SJCRH30 (cell line): Measurements from ENCODE around the gene CBL. TPM values are rescaled to one million over a fixed set of nuclear protein-coding genes. Genes with fewer than 3 reads are reported as not detected.
"Not testable (repeated sequence)": the region's sequence is repeated elsewhere in the genome, so short reads cannot be mapped to it uniquely, and the experiment has no call there.

ENCODE experiments used
- DNase-seq, 2 experiments: peaks; one replicate each; pipeline ENCODE4 v3.0.0-alpha.2; 2015 to 2020
- H3K27ac ChIP-seq: fragments of 250-450 bp; sonication (Bioruptor Pico); 2 replicates; pipeline ENCODE4 v1.5.1; 2020; ENCODE audit warnings: mild to moderate bottlenecking, moderate library complexity
- H3K27me3 ChIP-seq: fragments of 250-450 bp; sonication (Bioruptor Pico); 2 replicates; pipeline ENCODE4 v1.5.1; 2020; ENCODE audit warnings: mild to moderate bottlenecking, moderate library complexity
- H3K36me3 ChIP-seq: fragments of 250-450 bp; sonication (Bioruptor Pico); 2 replicates; pipeline ENCODE4 v1.5.1; 2020; ENCODE audit warnings: mild to moderate bottlenecking, moderate library complexity
- H3K4me1 ChIP-seq: fragments of 250-450 bp; sonication (Bioruptor Pico); 2 replicates; pipeline ENCODE4 v1.5.1; 2020; ENCODE audit warnings: mild to moderate bottlenecking, moderate library complexity
- H3K4me3 ChIP-seq: fragments of 250-450 bp; sonication (Bioruptor Pico); 2 replicates; pipeline ENCODE4 v1.5.1; 2020; ENCODE audit warnings: mild to moderate bottlenecking, moderate library complexity
- H3K9me3 ChIP-seq: fragments of 250-450 bp; sonication (Bioruptor Pico); replicated peaks from 2 replicates; pipeline ENCODE4 v1.5.1; 2020; ENCODE audit warnings: mild to moderate bottlenecking, moderate library complexity
- total RNA-seq: library from RNA; depleted of rRNA; stranded (reverse); fragments of >200 nt; shearing (Covaris generic); gene quantifications from 2 replicates; pipeline ENCODE4 v1.2.3, GENCODE V29; 2014

Gene CBL
- total RNA-seq, 1 experiment from 2014 or later, result 12.9 TPM

DNA sequence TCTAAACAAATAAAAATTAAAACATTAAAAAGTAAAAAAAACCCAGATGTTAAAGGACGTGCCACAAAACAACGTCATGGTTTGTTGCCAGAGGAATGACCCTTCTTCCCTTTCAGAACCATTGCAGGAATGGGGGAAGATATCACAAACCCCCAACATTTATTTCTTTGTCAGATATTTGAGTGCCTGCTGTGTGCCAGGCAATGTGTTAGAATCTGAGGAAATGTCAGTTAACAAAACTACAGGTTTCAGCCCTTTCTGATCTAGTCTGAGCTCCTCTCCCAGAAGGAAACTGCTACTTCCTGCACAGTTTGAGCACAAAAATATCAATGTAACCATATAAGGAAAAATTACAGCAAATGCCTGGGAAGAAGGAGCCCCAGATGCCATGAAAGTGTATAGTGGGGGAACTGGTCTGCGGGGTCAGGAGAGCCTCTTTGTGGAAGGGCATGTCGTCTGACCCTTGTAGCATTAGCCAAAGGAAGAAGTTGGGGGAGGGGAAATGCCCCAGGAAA lies 27.9 kb upstream of the CBL start:
- Histone ChIP-seq H3K4me1 (no peaks in the 10 kb centered on the region), H3K9me3 (no peaks in the 10 kb centered on the region), H3K27me3 (no peaks in the 10 kb centered on the region), H3K36me3 (no peaks in the 10 kb centered on the region), H3K4me3 (no peak overlapping the region), H3K27ac (no peak overlapping the region)
- DNase-seq, result no peak

DNA sequence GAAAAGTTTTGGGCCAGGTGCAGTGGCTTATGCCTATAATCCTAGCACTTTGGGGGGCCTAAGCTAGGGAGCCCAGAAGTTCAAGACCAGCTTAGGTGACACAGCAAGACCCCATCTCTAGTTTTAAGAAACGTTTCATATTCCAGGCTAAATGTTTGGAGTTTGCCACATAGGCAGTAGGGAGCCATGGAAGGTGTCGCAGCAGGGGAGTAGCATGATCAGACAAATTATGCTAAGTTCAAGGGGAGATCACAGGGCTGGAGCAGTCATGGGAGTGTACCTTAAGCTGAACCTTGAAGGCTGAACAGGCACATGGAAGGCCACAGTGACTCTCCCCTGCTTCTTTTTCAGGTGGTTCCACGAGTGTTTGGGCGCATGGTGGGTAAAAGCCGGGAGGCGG lies 26.8 kb upstream of the CBL start:
- no peaks in the 10 kb centered on the region for H3K27me3 ChIP-seq
- no peak overlapping the region for H3K27ac ChIP-seq
- H3K36me3 ChIP-seq, result no peaks in the 10 kb centered on the region
- H3K4me3 ChIP-seq, result no peak overlapping the region
- no peak for DNase-seq
- no peaks in the 10 kb centered on the region for H3K4me1 ChIP-seq
- no peaks in the 10 kb centered on the region for H3K9me3 ChIP-seq

DNA sequence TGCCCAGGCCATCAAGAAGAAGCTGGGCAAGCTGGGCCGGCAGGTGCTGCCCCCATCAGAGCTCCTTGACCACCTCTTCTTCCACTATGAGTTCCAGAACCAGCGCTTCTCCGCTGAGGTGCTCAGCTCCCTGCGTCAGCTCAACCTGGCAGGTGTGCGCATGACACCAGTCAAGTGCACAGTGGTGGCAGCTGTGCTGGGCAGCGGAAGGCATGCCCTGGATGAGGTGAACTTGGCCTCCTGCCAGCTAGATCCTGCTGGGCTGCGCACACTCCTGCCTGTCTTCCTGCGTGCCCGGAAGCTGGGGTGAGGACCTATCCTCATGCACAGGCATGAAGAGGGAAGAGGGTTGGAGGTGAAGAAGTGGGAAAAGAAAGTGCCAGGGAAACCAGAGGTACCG lies 26.2 kb upstream of the CBL start:
- no peak for DNase-seq
- no peak overlapping the region for H3K4me3 ChIP-seq
- H3K4me1 ChIP-seq, result no peaks in the 10 kb centered on the region
- H3K36me3 ChIP-seq, result no peaks in the 10 kb centered on the region
- H3K9me3 ChIP-seq, result no peaks in the 10 kb centered on the region
- no peak overlapping the region for H3K27ac ChIP-seq
- H3K27me3 ChIP-seq, result no peaks in the 10 kb centered on the region

DNA sequence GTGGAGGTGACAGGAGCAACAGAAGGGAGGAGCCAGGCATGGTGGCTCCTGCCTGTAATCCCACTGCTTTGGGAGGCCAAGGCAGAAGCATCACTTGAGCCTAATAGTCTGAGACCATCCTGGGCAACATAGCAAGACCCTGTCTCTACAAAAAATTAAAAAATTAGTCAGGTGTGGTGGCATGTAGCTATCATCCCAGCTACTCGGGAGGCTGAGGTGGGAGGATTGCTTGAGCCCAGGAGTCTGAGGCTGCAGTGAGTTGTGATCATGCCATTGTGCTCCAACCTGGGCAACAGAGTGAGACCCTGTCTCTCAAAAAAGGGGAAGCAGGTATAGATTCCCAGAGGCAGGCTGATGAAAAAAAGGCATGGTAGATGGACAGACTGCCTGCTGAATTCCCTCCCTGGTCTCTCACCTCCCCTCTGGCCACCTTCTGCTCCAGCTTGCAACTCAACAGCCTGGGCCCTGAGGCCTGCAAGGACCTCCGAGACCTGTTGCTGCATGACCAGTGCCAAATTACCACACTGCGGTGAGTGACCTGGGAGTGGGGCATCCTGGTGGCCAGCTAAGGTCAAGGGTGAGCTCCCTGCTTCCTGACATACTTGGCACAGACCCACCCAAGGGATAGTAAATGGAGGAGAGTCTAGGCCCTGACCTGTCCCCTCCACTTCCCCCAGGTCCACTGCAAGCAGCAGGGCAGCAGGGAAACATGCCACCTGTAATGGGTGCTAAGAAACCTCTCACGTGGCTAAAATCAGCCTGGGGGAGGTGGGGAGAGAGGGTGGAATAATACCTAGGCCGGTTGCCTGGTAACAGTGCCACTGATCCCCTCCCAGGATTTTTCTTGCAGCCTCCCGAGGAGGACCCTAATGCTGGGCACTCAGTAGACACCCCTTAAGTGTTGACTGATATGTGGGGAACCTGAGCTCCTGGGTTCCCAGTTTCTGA lies 25.1 kb upstream of the CBL start:
- DNase-seq, result no peak
- Histone ChIP-seq H3K4me3 (no peak overlapping the region), H3K27me3 (no peaks in the 10 kb centered on the region), H3K9me3 (no peaks in the 10 kb centered on the region), H3K36me3 (no peaks in the 10 kb centered on the region), H3K4me1 (no peaks in the 10 kb centered on the region), H3K27ac (no peak overlapping the region)

DNA sequence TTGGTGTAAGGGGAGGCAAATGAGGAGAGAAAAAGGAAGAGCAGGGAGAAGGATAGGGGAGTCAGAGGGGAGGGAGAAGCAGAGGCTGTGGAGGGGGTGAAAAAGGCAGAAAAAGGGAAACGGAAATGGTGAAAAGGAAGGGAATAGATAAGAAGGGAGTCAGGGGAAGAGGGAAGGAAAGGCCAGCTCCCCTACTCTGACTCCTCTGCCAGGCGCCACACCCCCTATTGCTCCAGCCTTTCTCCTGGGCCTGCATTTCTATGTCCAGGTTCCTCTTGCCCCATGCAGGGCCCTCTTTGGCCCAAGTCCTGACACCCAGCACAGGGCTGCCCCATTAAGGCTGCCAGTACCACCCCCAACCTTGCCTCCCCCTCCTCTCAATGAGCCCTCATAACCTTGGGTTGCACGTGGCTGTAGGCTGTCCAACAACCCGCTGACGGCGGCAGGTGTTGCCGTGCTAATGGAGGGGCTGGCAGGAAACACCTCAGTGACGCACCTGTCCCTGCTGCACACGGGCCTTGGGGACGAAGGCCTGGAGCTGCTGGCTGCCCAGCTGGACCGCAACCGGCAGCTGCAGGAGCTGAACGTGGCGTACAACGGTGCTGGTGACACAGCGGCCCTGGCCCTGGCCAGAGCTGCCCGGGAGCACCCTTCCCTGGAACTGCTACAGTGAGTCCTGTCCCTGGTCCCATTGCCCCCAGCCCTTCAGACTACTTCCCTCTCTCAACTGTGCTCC lies 24.3 kb upstream of the CBL start:
- Histone ChIP-seq H3K9me3 (no peaks in the 10 kb centered on the region), H3K4me3 (no peak overlapping the region)
- DNase-seq, result no peak

DNA sequence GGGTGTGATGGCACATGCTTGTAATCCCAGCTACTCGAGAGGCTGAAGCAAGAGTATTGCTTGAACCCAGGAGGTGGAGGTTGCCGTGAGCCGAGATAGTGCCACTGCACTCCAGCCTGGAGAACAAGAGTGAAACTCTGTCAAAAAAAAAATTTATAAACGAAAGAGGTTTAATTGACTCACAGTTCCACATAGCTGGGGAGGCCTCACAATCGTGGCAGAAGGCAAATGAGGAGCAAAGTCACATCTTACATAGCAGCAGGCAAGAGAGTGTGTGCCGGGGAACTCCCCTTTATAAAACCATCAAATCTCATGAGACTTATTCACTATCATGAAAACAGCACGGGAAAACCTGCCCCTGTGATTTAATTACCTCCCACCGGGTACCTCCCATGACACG lies 21.7 kb upstream of the CBL start:
- not testable (repeated sequence) for H3K9me3 ChIP-seq, DNase-seq, H3K36me3 ChIP-seq, H3K27me3 ChIP-seq, H3K27ac ChIP-seq, H3K4me1 ChIP-seq, H3K4me3 ChIP-seq

More for the DNA sequence above, 24.3 kb upstream of the CBL start:
- H3K27ac ChIP-seq, result no peak overlapping the region
- H3K4me1 ChIP-seq, result no peaks in the 10 kb centered on the region
- no peaks in the 10 kb centered on the region for H3K27me3 ChIP-seq
- no peaks in the 10 kb centered on the region for H3K36me3 ChIP-seq

DNA sequence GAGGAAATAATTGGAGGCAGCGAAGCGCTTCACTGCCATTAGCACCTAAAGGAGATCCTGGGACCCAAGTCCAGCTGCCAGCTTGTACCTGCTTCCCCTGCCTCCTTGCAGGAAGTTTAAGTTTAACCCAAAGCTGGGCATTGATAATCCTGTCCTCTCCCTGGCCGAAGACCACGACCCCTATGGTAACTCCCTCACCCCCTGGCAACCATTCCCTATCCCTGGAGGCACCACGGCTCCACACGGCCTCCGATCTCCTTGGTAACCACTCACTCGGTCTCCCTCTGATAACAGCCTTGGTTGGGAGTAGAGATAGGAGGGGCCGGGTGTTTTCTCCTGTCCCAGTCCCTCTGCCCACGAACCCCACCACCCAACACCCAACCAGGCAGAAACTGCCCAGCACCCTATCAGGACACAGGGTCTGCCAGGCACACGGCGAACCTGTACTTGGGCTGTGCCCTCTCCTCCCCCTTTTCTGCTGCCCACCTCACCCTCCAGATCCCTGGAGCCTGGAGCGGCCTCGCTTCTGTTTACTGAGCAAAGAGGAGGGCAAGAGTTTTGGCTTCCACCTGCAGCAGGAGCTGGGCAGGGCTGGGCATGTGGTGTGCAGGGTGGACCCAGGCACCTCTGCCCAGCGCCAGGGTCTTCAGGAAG lies 20.0 kb upstream of the CBL start:
- Histone ChIP-seq H3K27me3 (no peaks in the 10 kb centered on the region), H3K27ac (no peak overlapping the region), H3K4me1 (no peaks in the 10 kb centered on the region), H3K4me3 (no peak overlapping the region), H3K36me3 (no peaks in the 10 kb centered on the region), H3K9me3 (no peaks in the 10 kb centered on the region)
- DNase-seq, result no peak

DNA sequence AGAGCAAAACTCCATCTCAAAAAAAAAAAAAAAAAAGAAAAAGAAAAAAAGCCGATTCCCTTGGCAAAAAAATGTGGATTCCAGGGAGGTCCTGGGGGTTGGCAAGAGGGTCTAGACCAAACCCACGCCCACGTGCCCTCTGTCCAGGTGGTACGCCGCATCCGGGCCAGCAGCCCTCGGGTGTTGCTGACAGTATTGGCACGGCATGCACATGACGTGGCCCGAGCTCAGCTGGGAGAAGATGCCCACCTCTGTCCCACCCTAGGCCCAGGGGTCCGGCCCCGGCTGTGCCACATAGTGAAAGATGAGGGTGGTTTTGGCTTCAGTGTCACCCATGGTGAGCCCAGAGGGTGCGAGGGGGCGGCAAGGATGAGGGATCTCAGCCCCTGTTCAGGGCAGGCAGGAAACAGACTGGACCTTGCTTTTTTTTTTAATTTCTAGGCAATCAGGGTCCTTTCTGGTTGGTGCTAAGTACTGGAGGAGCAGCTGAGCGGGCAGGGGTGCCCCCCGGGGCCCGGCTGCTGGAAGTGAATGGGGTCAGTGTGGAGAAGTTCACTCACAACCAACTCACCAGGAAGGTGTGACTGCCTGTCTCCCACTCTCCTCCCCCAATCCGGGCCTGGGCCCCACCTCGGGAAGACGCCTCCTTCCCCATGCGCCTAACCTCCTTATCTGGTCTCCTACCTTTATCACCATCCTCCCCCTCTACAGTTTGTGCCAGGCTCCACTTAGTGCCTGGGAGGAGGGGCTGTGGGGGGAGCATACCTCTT lies 18.8 kb upstream of the CBL start:
- H3K4me3 ChIP-seq, result no peak overlapping the region
- no peaks in the 10 kb centered on the region for H3K4me1 ChIP-seq
- H3K27me3 ChIP-seq, result no peaks in the 10 kb centered on the region
- H3K9me3 ChIP-seq, result no peaks in the 10 kb centered on the region
- no peak overlapping the region for H3K27ac ChIP-seq
- no peak for DNase-seq
- H3K36me3 ChIP-seq, result no peaks in the 10 kb centered on the region

DNA sequence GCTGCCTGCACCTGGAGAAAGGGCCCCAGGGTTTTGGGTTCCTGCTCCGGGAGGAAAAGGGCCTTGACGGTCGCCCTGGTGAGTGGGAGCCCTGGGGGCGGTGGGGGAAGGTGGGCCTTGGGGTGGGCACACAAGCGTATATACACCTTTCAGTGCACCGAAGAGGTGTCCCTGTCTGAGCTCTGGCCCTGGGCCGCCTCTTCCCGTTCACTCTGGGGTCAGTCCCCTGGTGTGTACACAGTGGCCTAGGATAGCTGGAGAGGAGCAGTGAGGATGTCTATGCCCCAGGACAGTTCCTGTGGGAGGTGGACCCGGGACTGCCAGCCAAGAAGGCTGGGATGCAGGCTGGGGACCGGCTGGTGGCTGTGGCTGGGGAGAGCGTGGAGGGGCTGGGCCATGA lies 18.1 kb upstream of the CBL start:
- Histone ChIP-seq H3K27ac (no peak overlapping the region), H3K4me1 (no peaks in the 10 kb centered on the region), H3K4me3 (no peak overlapping the region), H3K27me3 (no peaks in the 10 kb centered on the region), H3K9me3 (no peaks in the 10 kb centered on the region), H3K36me3 (no peaks in the 10 kb centered on the region)
- DNase-seq, result no peak

DNA sequence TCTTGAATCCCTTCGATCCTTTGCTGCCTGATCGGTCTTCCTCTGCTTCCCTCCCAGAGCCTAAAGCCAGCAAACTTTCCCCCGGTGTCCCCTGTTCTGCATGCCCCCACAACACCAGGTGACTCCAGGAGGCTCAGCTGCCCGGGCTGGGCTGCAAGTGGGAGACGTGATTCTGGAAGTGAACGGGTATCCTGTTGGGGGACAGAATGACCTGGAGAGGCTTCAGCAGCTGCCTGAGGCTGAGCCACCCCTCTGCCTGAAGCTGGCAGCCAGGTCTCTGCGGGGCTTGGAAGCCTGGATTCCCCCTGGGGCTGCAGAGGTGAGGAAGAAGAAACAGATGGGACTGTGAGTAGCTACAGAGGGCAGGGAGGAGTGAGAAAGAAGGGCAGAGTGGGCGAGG lies 17.3 kb upstream of the CBL start:
- Histone ChIP-seq H3K36me3 (no peaks in the 10 kb centered on the region), H3K27me3 (no peaks in the 10 kb centered on the region), H3K4me1 (no peaks in the 10 kb centered on the region), H3K27ac (no peak overlapping the region), H3K4me3 (no peak overlapping the region), H3K9me3 (no peaks in the 10 kb centered on the region)
- no peak for DNase-seq

DNA sequence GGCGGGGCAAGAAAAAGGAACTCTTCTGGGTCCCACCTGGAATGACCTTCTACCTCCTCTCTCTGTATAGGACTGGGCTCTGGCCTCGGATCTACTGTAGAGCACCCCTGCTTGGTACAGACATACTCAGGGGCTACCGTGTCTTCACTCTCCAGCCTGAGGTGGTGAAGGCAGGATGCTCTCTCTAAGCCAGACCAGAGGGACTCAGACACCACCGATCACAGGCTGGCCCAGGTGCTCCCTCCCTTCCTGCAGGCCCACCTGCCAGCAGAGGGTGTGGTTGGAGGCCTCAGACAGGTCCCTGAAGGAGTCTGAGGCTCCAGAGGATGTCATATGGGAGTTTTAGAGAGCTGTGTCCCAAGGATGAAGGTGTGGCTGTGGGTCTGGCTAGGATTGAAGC lies 16.7 kb upstream of the CBL start:
- Histone ChIP-seq H3K27ac (no peak overlapping the region), H3K9me3 (no peaks in the 10 kb centered on the region), H3K4me1 (no peaks in the 10 kb centered on the region), H3K4me3 (no peak overlapping the region), H3K27me3 (no peaks in the 10 kb centered on the region), H3K36me3 (no peaks in the 10 kb centered on the region)
- DNase-seq, result no peak

DNA sequence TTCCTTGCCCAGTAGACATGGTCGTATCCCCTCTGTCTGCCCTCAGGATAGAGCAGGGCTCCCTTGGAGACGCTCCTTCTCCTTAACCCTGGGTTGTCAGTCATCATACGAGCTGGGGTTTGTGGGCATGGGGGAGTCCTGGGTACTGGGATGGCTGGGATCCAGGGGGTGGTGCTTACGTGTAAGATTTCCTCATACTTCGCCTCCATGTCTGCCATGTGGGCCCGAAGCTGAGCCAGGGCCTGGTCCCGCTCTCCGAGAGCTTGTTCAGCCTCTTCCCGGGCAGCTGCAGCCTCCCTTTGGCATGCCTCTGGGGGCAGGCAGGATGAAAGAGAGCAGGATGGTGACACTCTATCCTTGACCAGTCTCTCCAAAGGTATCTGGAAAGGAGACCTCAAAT lies 15.6 kb upstream of the CBL start:
- no peaks in the 10 kb centered on the region for H3K36me3 ChIP-seq
- no peaks in the 10 kb centered on the region for H3K27me3 ChIP-seq
- H3K4me3 ChIP-seq, result no peak overlapping the region
- no peak for DNase-seq
- H3K27ac ChIP-seq, result no peak overlapping the region
- H3K4me1 ChIP-seq, result no peaks in the 10 kb centered on the region
- no peaks in the 10 kb centered on the region for H3K9me3 ChIP-seq

DNA sequence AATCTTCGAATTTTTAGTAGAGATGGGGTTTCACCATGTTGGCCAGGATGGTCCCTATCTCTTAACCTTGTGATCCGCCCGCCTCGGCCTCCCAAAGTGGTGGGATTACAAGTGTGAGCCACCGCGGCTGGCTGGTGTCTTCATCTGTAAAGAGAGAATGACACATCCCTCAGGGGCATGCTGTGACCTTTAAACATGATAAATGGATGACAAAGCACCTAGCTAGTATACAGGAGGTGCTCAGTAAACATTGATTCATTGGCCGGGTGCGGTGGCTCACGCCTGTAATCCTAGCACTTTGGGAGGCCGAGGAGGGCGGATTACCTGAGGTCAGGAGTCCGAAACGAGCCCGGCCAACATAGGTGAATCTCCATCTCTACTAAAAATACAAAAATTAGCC lies 14.9 kb upstream of the CBL start:
- not testable (repeated sequence) for DNase-seq, H3K27me3 ChIP-seq, H3K27ac ChIP-seq, H3K4me1 ChIP-seq, H3K36me3 ChIP-seq, H3K9me3 ChIP-seq, H3K4me3 ChIP-seq

DNA sequence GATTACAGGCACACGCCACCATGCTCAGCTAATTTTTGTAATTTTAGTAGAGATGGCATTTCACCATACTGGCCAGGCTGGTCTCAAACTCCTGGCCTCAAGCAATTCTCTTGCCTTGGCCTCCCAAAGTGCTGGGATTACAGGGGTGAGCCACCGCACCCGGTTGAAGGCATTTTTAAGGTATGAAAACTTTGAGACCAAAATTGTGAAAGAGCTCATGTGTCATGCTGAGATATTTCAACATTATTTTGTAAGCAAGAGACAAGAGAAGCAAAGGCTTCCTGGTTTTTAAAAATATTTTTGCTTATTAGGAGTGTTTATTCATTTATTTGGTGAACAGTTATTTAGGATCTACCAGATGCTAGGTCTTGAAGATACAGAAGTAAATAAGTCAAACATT lies 14.0 kb upstream of the CBL start:
- Histone ChIP-seq H3K36me3 (no peaks in the 10 kb centered on the region), H3K4me3 (no peak overlapping the region), H3K27ac (no peak overlapping the region), H3K4me1 (no peaks in the 10 kb centered on the region), H3K27me3 (no peaks in the 10 kb centered on the region), H3K9me3 (no peaks in the 10 kb centered on the region)
- no peak for DNase-seq
